Testis (tissue), 2 donors: Measurements from ENCODE around the gene PTCD2.

Source experiments
- CTCF ChIP-seq, 3 experiments: fragments of 450-650 bp in 2 of 3; fragments of 200-600 bp in 1 of 3; sonication (generic) in 1 of 3; IDR thresholded peaks; one replicate each; pipeline ENCODE4 v1.5.1; 2016 to 2019; ENCODE audit warnings: antibody characterized with exemption in 3 of 3, mild to moderate bottlenecking in 2 of 3, moderate library complexity in 1 of 3
- POLR2A ChIP-seq: fragments of 450-650 bp; IDR thresholded peaks from one replicate; pipeline ENCODE4 v1.6.1; 2017; ENCODE audit warnings: antibody characterized with exemption, mild to moderate bottlenecking, moderate library complexity

GRCh38 chr5:72376381-72376780, 56.2 kb downstream of the PTCD2 start:
- TF ChIP-seq CTCF (IDR thresholded peaks at IDR 0.05) (no peak), POLR2A (no peak)
